ENCODE results near the gene TACO1. TPM values are rescaled to one million over a fixed set of nuclear protein-coding genes. Genes with fewer than 3 reads are reported as not detected.

TACO1 gene
- total and polyA plus RNA-seq, 2 of the 8 experiments (the other 6 are each of a cell fraction or from before 2014, with no cell fraction given) = 19.1 to 23.6 TPM

- no peak for FAIRE-seq
- Histone ChIP-seq H3K9me3 (ENCODE audit: insufficient read depth in 2 of 2, low read depth in 1 of 2, low read length in 1 of 2) (no peaks in the 10 kb centered on the region), H3K27me3 (replicated peaks in 1 of 4; ENCODE audit: control insufficient read depth in 3 of 4, extremely low read depth in 1 of 4, insufficient read depth in 3 of 4, low read length in 3 of 4) (no peaks in the 10 kb centered on the region), H4K5ac (ENCODE audit: insufficient read length, low read depth, low read length) (no peak overlapping the region), H3K79me1 (ENCODE audit: low read depth, low read length) (peaks cover 8% of the 10 kb centered on the region), H2BK15ac (ENCODE audit: low read length) (no peak overlapping the region), H2AK5ac (ENCODE audit: low read depth, low read length) (no peak overlapping the region), H3K4me3 (ENCODE audit: extremely low read depth in 1 of 4, insufficient read depth in 2 of 4, low read depth in 3 of 4, low read length in 4 of 4) (peak overlapping the region in 3 of 4 experiments; percentile 8 to 95 (median 38); a peak in 5 of 8 replicates), H2AFZ (ENCODE audit: low read length) (no peak overlapping the region), H3K56ac (replicated peaks; ENCODE audit: insufficient read length, low read depth, low read length) (no peak overlapping the region), H2BK120ac (replicated peaks; ENCODE audit: low read depth, low read length) (no peak overlapping the region), H3K4me1 (replicated peaks in 1 of 4; ENCODE audit: control insufficient read depth in 3 of 4, insufficient read depth in 4 of 4, low read length in 3 of 4) (peaks cover 0 to 4% (median 3%) of the 10 kb centered on the region in 4 experiments; a peak in 5 of 7 replicates), H2BK12ac (ENCODE audit: low read depth, low read length) (no peak overlapping the region), H3K9ac (replicated peaks in 1 of 4; ENCODE audit: extremely low read depth in 1 of 4, low read depth in 3 of 4, low read length in 3 of 4) (peak overlapping the region in 1 of 4 experiments; percentile 44; a peak in 1 of 7 replicates), H3K36me3 (ENCODE audit: control insufficient read depth in 2 of 4, insufficient read depth in 4 of 4, low read length in 3 of 4) (peaks cover 0 to 5% (median 0%) of the 10 kb centered on the region in 4 experiments; a peak in 1 of 8 replicates), H4K91ac (replicated peaks; ENCODE audit: insufficient read length, low read length) (no peak overlapping the region), H3K23me2 (ENCODE audit: low read depth, low read length) (peaks cover 11% of the 10 kb centered on the region; the same call in 1 of the 2 replicates), H3K4me2 (ENCODE audit: insufficient read depth in 1 of 2, low read depth in 2 of 2, low read length in 2 of 2) (peak overlapping the region; percentile 47 to 75), H4K8ac (ENCODE audit: extremely low read depth, insufficient read depth, low read length) (no peak overlapping the region), H3K23ac (ENCODE audit: insufficient read length) (no peak overlapping the region), H2BK5ac (ENCODE audit: low read depth, low read length) (no peak overlapping the region), H3K14ac (ENCODE audit: insufficient read length) (no peak overlapping the region), H3K27ac (ENCODE audit: low read depth, low read length) (no peak overlapping the region), H3K18ac (ENCODE audit: extremely low read depth, low read length) (no peak overlapping the region), H4K20me1 (replicated peaks in 1 of 2; ENCODE audit: control insufficient read depth in 1 of 2, insufficient read depth in 2 of 2, low read length in 2 of 2) (peaks cover 7 to 19% of the 10 kb centered on the region in 2 experiments), H2BK20ac (ENCODE audit: low read length) (no peak overlapping the region), H3K79me2 (ENCODE audit: control insufficient read depth in 1 of 2, insufficient read depth in 2 of 2, low read length in 2 of 2) (peaks cover 22 to 62% of the 10 kb centered on the region in 2 experiments), H3K4ac (replicated peaks; ENCODE audit: insufficient read length, low read depth, low read length) (no peak overlapping the region)
- ChIA-PET CTCF (ENCODE audit: partially characterized antibody) (interaction anchor here (0.6 to 2.6 kb wide), 14 partner anchors 9 to 170 kb away, joined by 3 to 10 read pairs (median 6); no protein-coding TSS in a partner anchor), POLR2A (ENCODE audit: partially characterized antibody) (interaction anchor here (0.5 to 1.1 kb wide), 2 partner anchors 80 to 276 kb away, joined by 3 to 5 read pairs; no protein-coding TSS in a partner anchor)
- DNase-seq (ENCODE audit: low read depth in 1 of 2, low spot score in 2 of 2) = no peak
- TF ChIP-seq GTF2F1 (IDR thresholded peaks at IDR 0.05; ENCODE audit: borderline replicate concordance, low read depth, low read length) = no peak
- 84% methylated on average over 6 of the region's 6 CpGs; no CpG with 5 or more reads in 1 of the 2 experiments for WGBS, 2 experiments (ENCODE audit: extremely low coverage in 1 of 2, insufficient coverage in 1 of 2, insufficient read length in 1 of 2, insufficient replicate concordance in 2 of 2, low coverage in 1 of 2, low lambda C conversion rate in 2 of 2, missing lambda C conversion rate in 1 of 2)
Measured at GRCh38 chr17:63552211-63552610, 48.5 kb upstream of the TACO1 start.
